Activated B cell treated with CpG ODN at 0.5 μM for 24 hours (primary cell): ENCODE data around the gene IARS1. TPM values are rescaled to one million over a fixed set of nuclear protein-coding genes. Genes with fewer than 3 reads are reported as not detected.
A peak's percentile ranks its signal among the peaks of the same experiment; 100 is the strongest.

Source experiments
- ATAC-seq: fragments of 200-7000 bp; cut with Tn5 transposase; one replicate; pipeline ENCODE4 v1.10.0; 2021; ENCODE audit warnings: low read depth, mild to moderate bottlenecking, moderate library complexity
- CTCF ChIA-PET: fragments of 350-600 bp; sonication (Branson Sonifier 250); formaldehyde crosslinking; loops from one replicate; lab custom pipeline; 2021; ENCODE audit warnings: antibody characterized with exemption; lab: Charles Lee
- POLR2A ChIA-PET: fragments of 350-600 bp; sonication (Branson Sonifier 250); formaldehyde crosslinking; loops from one replicate; lab custom pipeline; 2021; ENCODE audit warnings: antibody characterized with exemption; lab: Charles Lee
- DNase-seq: peaks from one replicate; pipeline ENCODE4 v3.0.0; 2022
- H3K27ac Mint-ChIP-seq: one replicate; pipeline ENCODE4 v1.8.0; 2020; ENCODE audit warnings: mixed read lengths
- H3K27me3 Mint-ChIP-seq: one replicate; pipeline ENCODE4 v1.8.0; 2021; ENCODE audit warnings: mixed read lengths
- H3K36me3 Mint-ChIP-seq: one replicate; pipeline ENCODE4 v1.8.0; 2021; ENCODE audit warnings: low read depth, mixed read lengths
- H3K4me1 Mint-ChIP-seq: one replicate; pipeline ENCODE4 v1.8.0; 2021; ENCODE audit warnings: mixed read lengths
- H3K4me3 Mint-ChIP-seq: one replicate; pipeline ENCODE4 v1.8.0; 2020; ENCODE audit warnings: mild to moderate bottlenecking, mixed read lengths
- H3K9me3 Mint-ChIP-seq: one replicate; pipeline ENCODE4 v1.8.0; 2020; ENCODE audit warnings: mixed read lengths
- CTCF ChIP-seq: fragments of 200-600 bp; IDR thresholded peaks from one replicate; pipeline ENCODE4 v1.8.0; 2022; ENCODE audit warnings: antibody characterized with exemption, mild to moderate bottlenecking
- intact Hi-C: fragments of 100-400 bp; cut with micrococcal nuclease; formaldehyde crosslinking; loops from one replicate; pipeline ENCODE4 v1.15.1; 2024
- total RNA-seq: library from RNA; stranded (reverse); gene quantifications from 2 replicates; pipeline ENCODE4 v1.2.3, GENCODE V29; 2022

Gene IARS1
- total RNA-seq, 1 donor from 2014 or later: 205 TPM

GRCh38 chr9:92325269-92325990 is 31.9 kb upstream of the IARS1 start, which contains the start of the genes CENPP and NOL8:
CENPP (plus strand) TSS chr9:92325953.
NOL8 (minus strand) TSS chr9:92325350; CDS start chr9:92324161, 1,189 bp downstream.
- ATAC-seq (peak; percentile 91), DNase-seq (peak; percentile 74)
- Mint-ChIP-seq H3K9me3 (no peaks in the 10 kb centered on the region), H3K4me3 (peak within 1 kb of the TSS; percentile 98), H3K4me1 (peaks cover 27% of the 10 kb centered on the region), H3K27ac (peak within 1 kb of the TSS; percentile 98), H3K36me3 (peaks cover 36% of the 10 kb centered on the region), H3K27me3 (no peaks in the 10 kb centered on the region)
- TF ChIP-seq CTCF: no peak
- POLR2A ChIA-PET: interaction anchor here (0.6 to 2.2 kb wide), 7 partner anchors 9 to 438 kb away, joined by 3 to 19 read pairs (median 4); partner anchors contain the start of gene IPPK
- intact Hi-C loops: loop anchor here (1.0 to 10.0 kb wide), 9 partner anchors 10 to 611 kb away; partner anchors contain the start of genes IARS1, IPPK, SPTLC1 and ZNF484
- CTCF ChIA-PET: no interaction called here

- Mint-ChIP-seq H3K27ac (peak overlapping the region; percentile 98), H3K36me3 (peaks cover 42% of the 10 kb centered on the region), H3K4me1 (peaks cover 27% of the 10 kb centered on the region), H3K9me3 (no peaks in the 10 kb centered on the region), H3K27me3 (no peaks in the 10 kb centered on the region), H3K4me3 (peak overlapping the region; percentile 98)
- intact Hi-C loops: loop anchor here (1.0 to 10.0 kb wide), 10 partner anchors 10 to 610 kb away; partner anchors contain the start of genes IARS1, IPPK, SPTLC1 and ZNF484
- no peak for TF ChIP-seq CTCF
- DNase-seq (no peak), ATAC-seq (peak; percentile 23)
- ChIA-PET CTCF (no interaction called here), POLR2A (interaction anchor here (1.4 to 2.2 kb wide), 4 partner anchors 26 to 439 kb away, joined by 4 to 19 read pairs (median 8); partner anchors contain the start of gene IPPK)
These were observed 31.4 kb upstream of the IARS1 start for GRCh38 chr9:92324889-92325268.

GRCh38 chr9:92324431-92324830 is 30.9 kb upstream of the IARS1 start:
- no peak for DNase-seq
- Mint-ChIP-seq H3K27ac (peak overlapping the region; percentile 98), H3K9me3 (no peaks in the 10 kb centered on the region), H3K4me1 (peaks cover 27% of the 10 kb centered on the region), H3K27me3 (no peaks in the 10 kb centered on the region), H3K36me3 (peaks cover 45% of the 10 kb centered on the region), H3K4me3 (peak overlapping the region; percentile 98)
- no peak for TF ChIP-seq CTCF
- CTCF ChIA-PET: no interaction called here
- intact Hi-C loops: loop anchor here (5.0 to 10.0 kb wide), 4 partner anchors 42 to 610 kb away; partner anchors contain the start of gene ZNF484
- POLR2A ChIA-PET: interaction anchor here (2.2 kb wide), 1 partner anchor 346 kb away, joined by 19 read pairs; the partner anchor contains the start of gene IPPK
- no peak for ATAC-seq

- H3K36me3 Mint-ChIP-seq: peaks cover 76% of the 10 kb centered on the region
- intact Hi-C loops: loop anchor here (1.0 kb wide), 1 partner anchor 10 kb away; the partner anchor contains the start of genes CENPP and NOL8
These were observed 22.0 kb upstream of the IARS1 start for GRCh38 chr9:92315456-92315855.

More at GRCh38 chr9:92315456-92315855, 22.0 kb upstream of the IARS1 start:
- DNase-seq: no peak
- TF ChIP-seq CTCF: no peak
- Mint-ChIP-seq H3K27me3 (no peaks in the 10 kb centered on the region), H3K4me3 (no peak overlapping the region), H3K9me3 (no peaks in the 10 kb centered on the region), H3K4me1 (peaks cover 13% of the 10 kb centered on the region), H3K27ac (no peak overlapping the region)
- ATAC-seq: no peak
- CTCF ChIA-PET: no interaction called here
- POLR2A ChIA-PET: no interaction called here
